Kidney (tissue), 14 donors: ENCODE measurements around the gene TTC33. TPM values are rescaled to one million over a fixed set of nuclear protein-coding genes. Genes with fewer than 3 reads are reported as not detected.

Experiments used
- DNase-seq, 5 donors: peaks; one replicate each; pipeline ENCODE4 v3.0.0-alpha.2; 2013 to 2020
- FAIRE-seq: peaks from 2 replicates; lab custom pipeline; 2012; peaks lifted over from hg19 to GRCh38; lab: Jason Lieb, UNC
- H3K27ac ChIP-seq, 2 donors: one replicate each; pipeline ENCODE4 v1.7.0; 2013; ENCODE audit warnings: low read depth in 2 of 2, low read length in 2 of 2, inconsistent platforms in 1 of 2
- H3K27me3 ChIP-seq: one replicate; pipeline ENCODE4 v1.7.1; 2013; ENCODE audit warnings: low read length, inconsistent platforms; ENCODE audit not compliant: control insufficient read depth, insufficient read depth
- H3K36me3 ChIP-seq, 3 donors: one replicate each; pipeline versions ENCODE4 v1.7.0 to v1.7.1; 2013; ENCODE audit warnings: low read length in 3 of 3, control low read depth in 1 of 3, inconsistent platforms in 1 of 3; ENCODE audit not compliant: insufficient read depth in 3 of 3, control insufficient read depth in 2 of 3
- H3K4me1 ChIP-seq, 3 donors: one replicate each; pipeline versions ENCODE4 v1.7.0 to v1.7.1; 2013; ENCODE audit warnings: low read length in 3 of 3, inconsistent platforms in 1 of 3, low read depth in 1 of 3; ENCODE audit not compliant: control insufficient read depth in 2 of 3, insufficient read depth in 2 of 3
- H3K4me3 ChIP-seq, 3 donors: one replicate each; pipeline versions ENCODE4 v1.7.0 to v1.8.1; 2013; ENCODE audit warnings: low read length in 3 of 3, control low read depth in 1 of 3, inconsistent platforms in 1 of 3
- H3K9ac ChIP-seq, 3 donors: one replicate each; pipeline versions ENCODE4 v1.7.0 to v1.7.1; 2013; ENCODE audit warnings: low read length in 3 of 3, control low read depth in 1 of 3, inconsistent platforms in 1 of 3
- H3K9me3 ChIP-seq, 3 donors: one replicate each; pipeline versions ENCODE4 v1.7.0 to v1.7.1; 2013; ENCODE audit warnings: low read length in 3 of 3, control low read depth in 1 of 3, inconsistent platforms in 1 of 3; ENCODE audit not compliant: control insufficient read depth in 2 of 3, insufficient read depth in 1 of 3
- intact Hi-C: fragments of 100-400 bp; cut with DNase I; formaldehyde crosslinking; loops from one replicate; pipeline ENCODE4 v1.11.1; 2022
- polyA plus RNA-seq: library from polyadenylated mRNA; stranded (reverse); fragments of 350-450 nt; fragmentation: Illumina TruSeq; extraction: RNeasy Lipid Tissue Mini Kit (QIAGEN cat#74804); gene quantifications from one replicate; pipeline ENCODE4 v1.2.3, GENCODE V29; 2014; ENCODE audit warnings: low read depth, low replicate concordance; ENCODE audit not compliant: insufficient read depth
- total RNA-seq: library from RNA; stranded (reverse); fragmentation: NEBNext Ultra II Directional; extraction: Animal tissue kit (Norgen Biotek cat#: 25700); gene quantifications from one replicate; pipeline ENCODE4 v1.2.1, GENCODE V29; 2021
- TF ChIP-seq, protein P1 (sequence below): IDR thresholded peaks from 3 replicates; pipeline ENCODE4 v1.5.1; 2012; ENCODE audit warnings: mild to moderate bottlenecking, moderate library complexity, borderline replicate concordance; ENCODE audit not compliant: insufficient read depth; ENCODE audit errors: extremely low read depth
- donor health status: control.
- donor health status: control.
- donor health status: control.
- donor health status: control.
- donor health status: control.
- donor health status: DM: yes; HTN: yes; CAD: no.
- donor health status: Normal renal cell carcinoma (clear cell type).

TTC33 gene
- total and polyA plus RNA-seq, 2 donors from 2014 or later = 7.1 to 20.1 TPM

DNA sequence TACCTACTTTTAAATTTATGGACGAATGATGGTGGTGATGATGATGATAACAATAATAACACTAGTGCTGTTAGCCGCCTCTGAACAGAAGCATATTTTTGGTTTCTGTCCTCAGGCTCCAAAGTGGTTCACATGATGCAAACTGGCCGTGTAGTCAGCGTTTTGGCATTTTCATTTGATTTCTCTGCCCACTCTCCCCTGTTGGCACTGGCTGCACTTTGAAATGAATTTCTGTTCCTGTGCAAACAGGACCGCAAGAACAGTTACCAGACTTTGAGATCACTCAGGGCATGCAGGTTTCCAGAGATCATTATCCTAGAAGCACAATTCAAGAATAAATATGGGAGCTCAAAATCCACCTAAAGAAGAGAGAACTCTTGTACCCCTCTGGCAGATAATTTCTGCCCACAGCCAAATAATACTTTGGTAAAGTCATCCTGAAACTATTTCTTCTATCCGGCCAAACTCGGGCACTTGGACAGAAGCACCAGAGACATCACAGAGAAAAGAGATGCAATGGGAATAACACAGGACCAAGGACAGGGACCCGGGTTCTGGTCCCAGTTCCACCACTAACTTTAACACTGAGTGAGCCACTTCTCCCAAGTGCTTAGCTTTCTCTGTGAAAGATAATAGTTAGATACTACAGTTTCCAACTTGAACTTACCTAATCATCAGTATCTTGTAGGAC is 277.8 kb downstream of the TTC33 start:
- TF ChIP-seq, protein P1, sequence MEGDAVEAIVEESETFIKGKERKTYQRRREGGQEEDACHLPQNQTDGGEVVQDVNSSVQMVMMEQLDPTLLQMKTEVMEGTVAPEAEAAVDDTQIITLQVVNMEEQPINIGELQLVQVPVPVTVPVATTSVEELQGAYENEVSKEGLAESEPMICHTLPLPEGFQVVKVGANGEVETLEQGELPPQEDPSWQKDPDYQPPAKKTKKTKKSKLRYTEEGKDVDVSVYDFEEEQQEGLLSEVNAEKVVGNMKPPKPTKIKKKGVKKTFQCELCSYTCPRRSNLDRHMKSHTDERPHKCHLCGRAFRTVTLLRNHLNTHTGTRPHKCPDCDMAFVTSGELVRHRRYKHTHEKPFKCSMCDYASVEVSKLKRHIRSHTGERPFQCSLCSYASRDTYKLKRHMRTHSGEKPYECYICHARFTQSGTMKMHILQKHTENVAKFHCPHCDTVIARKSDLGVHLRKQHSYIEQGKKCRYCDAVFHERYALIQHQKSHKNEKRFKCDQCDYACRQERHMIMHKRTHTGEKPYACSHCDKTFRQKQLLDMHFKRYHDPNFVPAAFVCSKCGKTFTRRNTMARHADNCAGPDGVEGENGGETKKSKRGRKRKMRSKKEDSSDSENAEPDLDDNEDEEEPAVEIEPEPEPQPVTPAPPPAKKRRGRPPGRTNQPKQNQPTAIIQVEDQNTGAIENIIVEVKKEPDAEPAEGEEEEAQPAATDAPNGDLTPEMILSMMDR = no peak
- intact Hi-C loops = no loop called here
- Histone ChIP-seq H3K4me3 (no peak overlapping the region), H3K27ac (no peak overlapping the region), H3K4me1 (no peaks in the 10 kb centered on the region), H3K9ac (no peak overlapping the region), H3K36me3 (no peaks in the 10 kb centered on the region), H3K27me3 (no peaks in the 10 kb centered on the region), H3K9me3 (no peaks in the 10 kb centered on the region)
- DNase-seq = no peak
- no peak for FAIRE-seq

DNA sequence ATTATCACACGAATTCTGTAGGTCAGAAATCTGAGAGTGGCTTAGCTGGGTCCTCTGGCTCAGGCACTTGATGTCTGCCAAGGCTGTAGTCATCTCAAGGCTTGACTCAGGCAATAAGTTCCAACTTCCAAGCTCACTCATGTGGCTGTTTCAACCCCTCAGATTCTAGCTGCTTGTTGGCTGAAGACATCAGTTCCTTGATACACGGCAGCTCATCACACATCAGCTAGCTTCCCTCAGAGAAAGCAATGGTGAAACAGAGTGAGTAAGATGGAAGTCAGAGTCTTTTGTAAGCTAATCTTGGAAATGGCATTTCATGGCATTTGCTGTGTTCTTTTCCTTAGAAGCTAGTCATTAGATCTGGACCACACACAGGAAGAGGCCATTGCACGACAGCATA is 280.2 kb downstream of the TTC33 start:
- no peak overlapping the region for H3K27ac ChIP-seq
- H3K36me3 ChIP-seq = no peaks in the 10 kb centered on the region
- TF ChIP-seq, protein P1 = no peak
- no peak overlapping the region for H3K4me3 ChIP-seq
- DNase-seq (no peak), FAIRE-seq (no peak)
- H3K9me3 ChIP-seq = no peaks in the 10 kb centered on the region
- intact Hi-C loops = no loop called here
- H3K9ac ChIP-seq = no peak overlapping the region
- H3K4me1 ChIP-seq = no peaks in the 10 kb centered on the region
- no peaks in the 10 kb centered on the region for H3K27me3 ChIP-seq

DNA sequence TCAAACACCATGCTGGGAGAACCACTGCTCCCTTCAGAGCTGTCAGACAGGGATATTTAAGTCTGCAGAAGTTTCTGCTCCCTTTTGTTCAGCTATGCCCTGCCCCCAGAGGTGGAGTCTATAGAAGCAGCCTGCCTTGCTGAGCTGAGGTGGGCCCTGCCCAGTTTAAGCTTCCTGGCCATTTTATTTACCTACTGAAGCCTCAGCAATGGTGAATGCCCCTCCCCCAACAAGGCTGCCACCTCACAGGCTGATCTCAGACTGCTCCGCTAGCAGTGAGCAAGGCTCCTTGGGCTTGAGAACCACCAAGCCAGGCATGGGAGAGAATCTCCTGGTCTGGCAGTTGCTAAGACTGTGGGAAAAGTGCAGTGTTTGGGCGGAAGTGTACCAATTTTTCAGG is 281.5 kb downstream of the TTC33 start:
- Histone ChIP-seq H3K9ac (no peak overlapping the region), H3K4me3 (no peak overlapping the region), H3K9me3 (no peaks in the 10 kb centered on the region), H3K4me1 (no peaks in the 10 kb centered on the region), H3K36me3 (no peaks in the 10 kb centered on the region), H3K27ac (no peak overlapping the region), H3K27me3 (no peaks in the 10 kb centered on the region)
- TF ChIP-seq, protein P1 = no peak
- FAIRE-seq (no peak), DNase-seq (no peak)
- intact Hi-C loops = no loop called here

DNA sequence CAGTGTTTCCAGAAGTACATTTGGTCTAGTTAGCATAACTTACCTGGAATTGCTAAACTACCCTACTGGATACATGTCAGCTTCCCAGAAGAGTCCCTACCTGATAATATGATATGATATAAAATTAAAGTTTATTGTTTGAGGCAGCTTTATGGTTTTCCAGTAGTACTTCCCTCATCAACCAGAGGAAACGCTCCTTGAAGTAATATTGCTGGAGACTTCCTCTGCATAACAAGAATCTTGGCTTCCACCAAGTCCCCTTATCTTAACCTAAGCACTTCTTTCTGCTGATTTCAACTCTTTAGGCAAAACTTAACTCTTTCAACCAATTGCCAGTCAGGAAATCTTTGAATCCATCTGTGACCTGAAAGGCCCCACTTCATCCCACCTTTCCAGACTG is 290.3 kb downstream of the TTC33 start:
- TF ChIP-seq, protein P1 = no peak
- intact Hi-C loops = no loop called here
- Histone ChIP-seq H3K4me3 (no peak overlapping the region), H3K27ac (no peak overlapping the region), H3K9me3 (no peaks in the 10 kb centered on the region), H3K9ac (no peak overlapping the region), H3K36me3 (no peaks in the 10 kb centered on the region), H3K27me3 (no peaks in the 10 kb centered on the region), H3K4me1 (no peaks in the 10 kb centered on the region)
- DNase-seq (no peak), FAIRE-seq (no peak)
